Endothelial cell of umbilical vein (primary cell): ENCODE measurements around the gene KIF19.

ENCODE experiments used
- CTCF ChIP-seq, 2 donors: IDR thresholded peaks; 1 replicate in 1 of 2; 2 replicates in 1 of 2; pipeline ENCODE4 v1.5.1; 2011; ENCODE audit warnings: low read length in 2 of 2, mild to moderate bottlenecking in 2 of 2, moderate library complexity in 2 of 2, control low read depth in 1 of 2, inconsistent platforms in 1 of 2, low read depth in 1 of 2; ENCODE audit not compliant: insufficient read depth in 1 of 2; ENCODE audit errors: extremely low read depth in 1 of 2
- EZH2 ChIP-seq: IDR thresholded peaks from 2 replicates; pipeline ENCODE4 v1.6.1; 2012; ENCODE audit warnings: borderline replicate concordance, low read depth, mild to moderate bottlenecking, moderate library complexity, low read length, inconsistent platforms; ENCODE audit not compliant: severe bottlenecking
- MAX ChIP-seq: IDR thresholded peaks from 2 replicates; pipeline ENCODE4 v1.6.1; 2011; ENCODE audit not compliant: insufficient read depth, insufficient read length
- MYC ChIP-seq: IDR thresholded peaks from one replicate; pipeline ENCODE4 v1.6.1; 2011; ENCODE audit warnings: mild to moderate bottlenecking, low read depth, low read length
- POLR2A ChIP-seq: IDR thresholded peaks from 2 replicates; pipeline ENCODE4 v1.6.1; 2012; ENCODE audit warnings: low read depth, mild to moderate bottlenecking, control low read depth, low read length
- POLR2AphosphoS5 ChIP-seq: IDR thresholded peaks from 2 replicates; pipeline ENCODE4 v1.6.1; 2012; ENCODE audit warnings: low read depth, mild to moderate bottlenecking, control low read depth, low read length, moderate library complexity; ENCODE audit not compliant: insufficient read depth

- TF ChIP-seq POLR2AphosphoS5 (no peak), POLR2A (no peak), CTCF (IDR thresholded peaks at IDR 0.05; ENCODE audit: extremely low read depth in 1 of 2, insufficient read depth in 1 of 2, low read depth in 1 of 2, low read length in 2 of 2) (no peak), EZH2 (no peak), MYC (no peak), MAX (no peak)
These were observed 35.7 kb upstream of the KIF19 start for GRCh38 chr17:74290340-74290739.
